Tibial artery (tissue), 4 donors: ENCODE results near the gene CSRP1.

ENCODE experiments used
- DNase-seq, 2 donors: peaks; one replicate each; pipeline ENCODE4 v3.0.0-alpha.2; 2019
- H3K27ac ChIP-seq, 2 donors: fragments of 200-600 bp; sonication (generic) in 1 of 2; 1 replicate in 1 of 2; 2 replicates in 1 of 2; pipeline ENCODE4 v1.5.1; 2018 to 2019; ENCODE audit warnings: mild to moderate bottlenecking in 1 of 2
- H3K27me3 ChIP-seq, 2 donors: fragments of 200-600 bp; sonication (generic) in 1 of 2; one replicate each; pipeline versions ENCODE4 v1.5.1 to v1.6.0; 2016 to 2019
- H3K36me3 ChIP-seq, 3 donors: fragments of 200-600 bp; sonication (generic) in 2 of 3; one replicate each; pipeline ENCODE4 v1.5.1; 2016 to 2019; ENCODE audit warnings: mild to moderate bottlenecking in 2 of 3
- H3K4me1 ChIP-seq, 4 donors: fragments of 200-600 bp; sonication (generic) in 2 of 4; 1 replicate in 3 of 4; 2 replicates in 1 of 4; pipeline ENCODE4 v1.5.1; 2016 to 2019
- H3K4me3 ChIP-seq, 2 donors: fragments of 200-600 bp; sonication (generic) in 1 of 2; 1 replicate in 1 of 2; 2 replicates in 1 of 2; pipeline ENCODE4 v1.5.1; 2018 to 2019; ENCODE audit warnings: mild to moderate bottlenecking in 2 of 2
- H3K9me3 ChIP-seq, 3 donors: fragments of 200-600 bp; sonication (generic) in 1 of 3; one replicate each; pipeline ENCODE4 v1.5.1; 2016 to 2019
- CTCF ChIP-seq, 2 experiments: fragments of 200-600 bp in 1 of 2; fragments of 450-650 bp in 1 of 2; IDR thresholded peaks; one replicate each; pipeline ENCODE4 v1.5.1; 2017 to 2019; ENCODE audit warnings: antibody characterized with exemption in 2 of 2, mild to moderate bottlenecking in 1 of 2, moderate library complexity in 1 of 2
- intact Hi-C: fragments of 100-400 bp; cut with DNase I; formaldehyde crosslinking; loops from one replicate; pipeline ENCODE4 v1.15.0; 2023; ENCODE audit warnings: low total_unique reads

Gene CSRP1

DNA sequence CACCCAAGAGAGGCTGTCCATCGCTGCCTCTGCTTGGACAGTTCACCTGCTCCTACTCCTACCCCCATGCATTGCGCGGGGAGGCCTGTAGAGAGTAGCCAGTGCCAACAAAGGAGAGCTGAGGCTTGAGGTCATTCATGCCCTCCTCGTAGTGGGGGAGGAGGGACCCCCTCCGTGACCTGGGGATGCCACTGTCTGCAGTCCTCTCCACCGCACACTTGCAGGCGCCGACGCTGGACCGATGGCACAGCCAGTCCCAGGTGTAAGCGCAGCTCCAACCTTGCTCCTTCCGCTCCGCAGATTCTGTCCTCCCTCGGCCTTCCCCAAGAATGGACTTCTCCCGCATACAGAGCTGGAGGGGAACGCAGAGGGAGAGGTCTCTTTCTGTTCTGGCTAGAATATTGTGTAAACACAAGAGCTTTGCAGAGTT is 37.3 kb downstream of the CSRP1 start:
- Histone ChIP-seq H3K9me3 (no peaks in the 10 kb centered on the region), H3K4me1 (peaks cover 0 to 47% (median 31%) of the 10 kb centered on the region in 4 donors), H3K36me3 (peaks cover 10 to 15% (median 14%) of the 10 kb centered on the region in 3 donors), H3K27me3 (no peaks in the 10 kb centered on the region), H3K27ac (peak overlapping the region; percentile 96 to 99), H3K4me3 (peak overlapping the region; percentile 94 to 99)
- DNase-seq, result no peak
- intact Hi-C loops, result no loop called here
- no peak for TF ChIP-seq CTCF (IDR thresholded peaks at IDR 0.05)

DNA sequence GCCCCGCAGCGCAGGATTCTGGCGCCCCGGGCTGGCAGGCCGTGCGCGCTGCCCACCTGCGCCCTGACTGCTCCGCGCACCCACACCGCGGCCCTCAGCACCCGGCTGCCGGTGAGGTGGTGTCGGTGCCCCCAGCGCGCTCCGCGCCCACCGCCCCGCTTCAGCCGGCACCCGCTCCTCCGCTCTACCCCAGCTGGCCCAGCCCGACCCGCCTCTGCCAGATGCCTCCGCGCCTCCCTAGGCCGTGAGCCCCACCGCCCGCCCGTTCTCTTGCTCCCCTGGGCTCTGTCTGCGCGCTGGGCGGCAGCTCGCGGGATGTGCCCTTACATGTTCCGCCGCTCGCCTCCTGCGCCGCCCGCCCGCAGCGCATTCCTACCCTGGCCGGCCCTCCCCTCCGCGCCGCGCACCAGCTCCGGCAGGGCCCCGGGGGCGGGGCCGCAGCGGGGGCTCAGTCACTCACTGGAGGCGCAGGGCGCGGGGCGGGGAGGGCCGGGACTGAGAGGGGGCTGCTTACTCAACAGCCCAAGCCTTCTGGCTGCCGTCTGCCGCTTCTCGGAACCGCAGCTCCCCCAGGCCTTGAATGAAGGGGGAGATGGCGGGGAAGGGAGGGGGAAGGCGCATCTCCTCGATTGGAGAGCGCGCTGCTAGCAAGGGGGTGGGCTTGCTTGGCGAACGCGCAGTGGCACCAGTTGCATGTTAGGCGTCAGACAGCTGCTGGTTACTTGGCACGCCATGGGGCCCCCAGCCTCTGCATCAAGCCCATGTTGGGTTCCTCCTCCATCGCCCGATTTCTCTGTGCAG is 37.9 kb downstream of the CSRP1 start, which contains the start of gene PHLDA3:
TSS of gene PHLDA3 (minus strand) at position 345 of the 801 bp plus-strand sequence. CDS start 402 bp downstream, outside the sequence.
- DNase-seq, result peak; percentile 94 to 96
- H3K4me3 ChIP-seq, result peak within 1 kb of the TSS; percentile 94 to 99
- peaks cover 15 to 19% (median 19%) of the 10 kb centered on the region in 3 donors for H3K36me3 ChIP-seq
- intact Hi-C loops, result no loop called here
- no peaks in the 10 kb centered on the region for H3K27me3 ChIP-seq
- peak in 1 of 2 experiments; percentile 5 for TF ChIP-seq CTCF (IDR thresholded peaks at IDR 0.05)
- peaks cover 0 to 48% (median 31%) of the 10 kb centered on the region in 4 donors for H3K4me1 ChIP-seq
- peak within 1 kb of the TSS; percentile 96 to 99 for H3K27ac ChIP-seq
- no peaks in the 10 kb centered on the region for H3K9me3 ChIP-seq

- H3K4me1 ChIP-seq, result peaks cover 0 to 54% (median 32%) of the 10 kb centered on the region in 4 donors
- H3K4me3 ChIP-seq, result peak overlapping the region; percentile 94 to 99
- intact Hi-C loops, result no loop called here
- peak overlapping the region; percentile 96 to 99 for H3K27ac ChIP-seq
- H3K36me3 ChIP-seq, result peaks cover 15 to 19% (median 19%) of the 10 kb centered on the region in 3 donors
- H3K27me3 ChIP-seq, result no peaks in the 10 kb centered on the region
- no peaks in the 10 kb centered on the region for H3K9me3 ChIP-seq
- DNase-seq, result no peak
- TF ChIP-seq CTCF (IDR thresholded peaks at IDR 0.05), result no peak
Measured at GRCh38 chr1:201468501-201468843, 38.5 kb downstream of the CSRP1 start.

GRCh38 chr1:201466492-201466891 is 40.4 kb downstream of the CSRP1 start:
- peaks cover 0 to 64% (median 48%) of the 10 kb centered on the region in 4 donors for H3K4me1 ChIP-seq

GRCh38 chr1:201465698-201466290 is 41.1 kb downstream of the CSRP1 start:
- no peak for TF ChIP-seq CTCF (IDR thresholded peaks at IDR 0.05)
- no peaks in the 10 kb centered on the region for H3K9me3 ChIP-seq
- H3K4me3 ChIP-seq, result peak overlapping the region; percentile 94 to 99
- DNase-seq, result peak in 1 of 2 donors; percentile 65
- peaks cover 0 to 68% (median 54%) of the 10 kb centered on the region in 4 donors for H3K4me1 ChIP-seq
- no peaks in the 10 kb centered on the region for H3K27me3 ChIP-seq
- peak overlapping the region; percentile 96 to 99 for H3K27ac ChIP-seq
- H3K36me3 ChIP-seq, result peaks cover 15 to 19% (median 19%) of the 10 kb centered on the region in 3 donors
- intact Hi-C loops, result no loop called here

More at GRCh38 chr1:201466492-201466891, 40.4 kb downstream of the CSRP1 start:
- intact Hi-C loops, result no loop called here
- peak overlapping the region; percentile 96 to 99 for H3K27ac ChIP-seq
- H3K4me3 ChIP-seq, result peak overlapping the region; percentile 94 to 99
- no peaks in the 10 kb centered on the region for H3K9me3 ChIP-seq
- H3K27me3 ChIP-seq, result no peaks in the 10 kb centered on the region
- DNase-seq, result no peak
- TF ChIP-seq CTCF (IDR thresholded peaks at IDR 0.05), result no peak
- H3K36me3 ChIP-seq, result peaks cover 15 to 19% (median 19%) of the 10 kb centered on the region in 3 donors
